OCI-LY7 (cell line): ENCODE measurements around the gene MGMT. TPM values are rescaled to one million over a fixed set of nuclear protein-coding genes. Genes with fewer than 3 reads are reported as not detected.

Experiments
- BruUV-seq: library from RNA; stranded (reverse); fragments of 400-500 nt; replicated peaks from 2 replicates; lab custom pipeline; 2021; lab: Mats Ljungman, UMichigan
- CTCF ChIA-PET: fragments of 300-600 bp; sonication (Branson Sonifier 250); formaldehyde crosslinking; loops from one replicate; lab custom pipeline; 2022; ENCODE audit warnings: antibody characterized with exemption; ENCODE audit not compliant: unreplicated experiment; lab: Charles Lee
- POLR2A ChIA-PET: fragments of 300-600 bp; sonication (Branson Sonifier 250); formaldehyde crosslinking; loops from one replicate; lab custom pipeline; 2022; ENCODE audit warnings: antibody characterized with exemption; lab: Charles Lee
- DNase-seq: peaks from one replicate; pipeline ENCODE4 v3.0.0-alpha.2; 2015; ENCODE audit warnings: low spot score
- H2AFZ ChIP-seq: fragments of 200-600 bp; sonication (generic), shearing (Covaris generic); 2 replicates; pipeline ENCODE4 v1.6.1; 2014; ENCODE audit warnings: mild to moderate bottlenecking, antibody characterized with exemption, low read length, moderate library complexity
- H3K27ac ChIP-seq: fragments of 200-600 bp; sonication (generic); 2 replicates; pipeline ENCODE4 v1.5.1; 2014; ENCODE audit warnings: mixed run types, low read depth, mild to moderate bottlenecking, moderate library complexity, low read length, inconsistent platforms; ENCODE audit not compliant: poor library complexity, severe bottlenecking
- H3K36me3 ChIP-seq: fragments of 200-600 bp; sonication (generic); 2 replicates; pipeline ENCODE4 v1.6.1; 2014; ENCODE audit warnings: mild to moderate bottlenecking, antibody characterized with exemption, low read length, moderate library complexity, mixed read lengths; ENCODE audit not compliant: insufficient read depth
- H3K4me1 ChIP-seq: fragments of 200-600 bp; sonication (generic); 2 replicates; pipeline ENCODE4 v1.5.1; 2014; ENCODE audit warnings: mild to moderate bottlenecking, low read length; ENCODE audit not compliant: insufficient read depth, poor library complexity, severe bottlenecking
- H3K4me2 ChIP-seq: fragments of 200-600 bp; sonication (generic); 2 replicates; pipeline ENCODE4 v1.6.1; 2014; ENCODE audit warnings: mild to moderate bottlenecking, low read length
- H3K4me3 ChIP-seq: fragments of 200-600 bp; sonication (generic); 2 replicates; pipeline ENCODE4 v1.5.1; 2014; ENCODE audit warnings: mild to moderate bottlenecking, low read depth, low read length; ENCODE audit not compliant: poor library complexity, severe bottlenecking
- H3K79me2 ChIP-seq: fragments of 200-600 bp; sonication (generic); 2 replicates; pipeline ENCODE4 v1.6.1; 2016; ENCODE audit warnings: low read depth, mild to moderate bottlenecking, low read length, moderate library complexity, mixed read lengths; ENCODE audit not compliant: insufficient read depth
- H3K9me2 ChIP-seq: fragments of 200-600 bp; sonication (generic); 2 replicates; pipeline ENCODE4 v1.6.1; 2016; ENCODE audit warnings: mild to moderate bottlenecking, low read length, mixed read lengths; ENCODE audit not compliant: insufficient read depth
- H3K9me3 ChIP-seq: fragments of 200-600 bp; sonication (generic); 2 replicates; pipeline ENCODE4 v1.6.1; 2014; ENCODE audit warnings: mild to moderate bottlenecking, mixed run types, low read length, mixed read lengths
- H4K20me1 ChIP-seq: fragments of 200-600 bp; sonication (generic); 2 replicates; pipeline ENCODE4 v1.6.1; 2014; ENCODE audit warnings: mild to moderate bottlenecking, antibody characterized with exemption, low read length, moderate library complexity, mixed read lengths; ENCODE audit not compliant: insufficient read depth
- EZH2phosphoT487 ChIP-seq: fragments of 200-600 bp; sonication (generic); IDR thresholded peaks from 2 replicates; pipeline ENCODE4 v1.6.1; 2018; ENCODE audit warnings: low read depth, borderline replicate concordance, mild to moderate bottlenecking, mixed run types, antibody characterized with exemption, low read length, moderate library complexity, mixed read lengths
- intact Hi-C: fragments of 100-400 bp; cut with micrococcal nuclease; formaldehyde crosslinking; loops from one replicate; pipeline ENCODE4 v1.10.0; 2022; ENCODE audit not compliant: unreplicated experiment
- total RNA-seq, 2 experiments: library from RNA; depleted of rRNA in 1 of 2; stranded (reverse); fragments of >200 nt in 1 of 2; shearing (Covaris generic) in 1 of 2; gene quantifications; 2 replicates each; pipeline ENCODE4 v1.2.3, GENCODE V29; 2014 to 2022
- TF ChIP-seq, protein P1 (sequence below): fragments of 200-600 bp; sonication (generic); conservative IDR thresholded peaks from 2 replicates; pipeline ENCODE4 v1.5.1; 2014; ENCODE audit warnings: mild to moderate bottlenecking, antibody characterized with exemption, low read length, moderate library complexity, mixed read lengths

Gene MGMT
- total RNA-seq, 2 experiments from 2014 or later: 19.7 to 25.0 TPM

- Histone ChIP-seq H3K79me2 (no peaks in the 10 kb centered on the region), H3K4me1 (no peaks in the 10 kb centered on the region), H3K9me3 (no peaks in the 10 kb centered on the region), H3K36me3 (no peaks in the 10 kb centered on the region), H3K4me2 (no peak overlapping the region), H4K20me1 (no peaks in the 10 kb centered on the region), H3K27ac (no peak overlapping the region), H2AFZ (no peak overlapping the region), H3K4me3 (no peak overlapping the region), H3K9me2 (no peaks in the 10 kb centered on the region)
- TF ChIP-seq EZH2phosphoT487: no peak
- TF ChIP-seq, protein P1, sequence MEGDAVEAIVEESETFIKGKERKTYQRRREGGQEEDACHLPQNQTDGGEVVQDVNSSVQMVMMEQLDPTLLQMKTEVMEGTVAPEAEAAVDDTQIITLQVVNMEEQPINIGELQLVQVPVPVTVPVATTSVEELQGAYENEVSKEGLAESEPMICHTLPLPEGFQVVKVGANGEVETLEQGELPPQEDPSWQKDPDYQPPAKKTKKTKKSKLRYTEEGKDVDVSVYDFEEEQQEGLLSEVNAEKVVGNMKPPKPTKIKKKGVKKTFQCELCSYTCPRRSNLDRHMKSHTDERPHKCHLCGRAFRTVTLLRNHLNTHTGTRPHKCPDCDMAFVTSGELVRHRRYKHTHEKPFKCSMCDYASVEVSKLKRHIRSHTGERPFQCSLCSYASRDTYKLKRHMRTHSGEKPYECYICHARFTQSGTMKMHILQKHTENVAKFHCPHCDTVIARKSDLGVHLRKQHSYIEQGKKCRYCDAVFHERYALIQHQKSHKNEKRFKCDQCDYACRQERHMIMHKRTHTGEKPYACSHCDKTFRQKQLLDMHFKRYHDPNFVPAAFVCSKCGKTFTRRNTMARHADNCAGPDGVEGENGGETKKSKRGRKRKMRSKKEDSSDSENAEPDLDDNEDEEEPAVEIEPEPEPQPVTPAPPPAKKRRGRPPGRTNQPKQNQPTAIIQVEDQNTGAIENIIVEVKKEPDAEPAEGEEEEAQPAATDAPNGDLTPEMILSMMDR: no peak
- DNase-seq: no peak
- intact Hi-C loops: no loop called here
- CTCF ChIA-PET: no interaction called here
- BruUV-seq: no TSS peak
- POLR2A ChIA-PET: no interaction called here
Measured at GRCh38 chr10:129764011-129764900, 297.2 kb downstream of the MGMT start.

DNA sequence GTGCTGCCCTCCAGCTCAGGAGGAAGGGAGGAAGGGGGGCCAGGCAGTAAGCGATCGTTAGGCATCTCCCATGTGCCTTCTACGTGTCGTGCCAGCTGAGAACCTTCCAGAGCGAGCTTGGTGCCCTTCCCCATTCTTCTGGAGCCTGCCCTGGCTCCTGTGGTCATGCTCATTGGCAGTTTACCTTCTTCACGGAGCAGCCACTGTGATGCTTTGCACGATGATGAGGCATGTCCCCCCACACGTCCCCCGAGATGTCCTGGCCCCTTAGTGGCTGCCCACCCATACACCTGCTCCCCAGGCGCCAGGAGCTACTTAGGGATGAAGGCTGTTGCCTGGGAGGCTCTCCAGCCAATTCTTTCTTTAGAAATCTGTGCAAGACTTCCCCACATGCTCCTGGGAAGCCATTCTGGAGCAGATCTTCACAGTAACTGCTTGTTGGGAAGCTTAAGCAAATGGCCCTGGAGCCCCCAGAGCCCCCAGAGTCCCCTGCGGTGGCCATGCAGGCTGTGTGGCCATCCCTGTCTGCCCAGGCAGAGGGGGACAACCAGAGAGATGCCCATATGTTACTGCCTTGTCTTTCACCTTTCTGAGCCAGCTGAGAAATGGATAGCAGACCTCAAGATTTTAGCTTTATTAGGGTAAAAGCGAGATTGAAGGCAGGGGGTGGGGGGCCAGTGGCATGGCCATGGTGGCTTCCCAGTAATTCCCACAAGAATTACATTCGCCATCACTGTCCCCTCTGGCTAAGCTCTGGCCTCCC is 298.0 kb downstream of the MGMT start:
- H3K79me2 ChIP-seq: no peaks in the 10 kb centered on the region
- H3K27ac ChIP-seq: no peak overlapping the region
- no peaks in the 10 kb centered on the region for H3K36me3 ChIP-seq
- no TSS peak for BruUV-seq
- no peak for DNase-seq
- TF ChIP-seq EZH2phosphoT487: no peak
- TF ChIP-seq, protein P1: no peak
- no peaks in the 10 kb centered on the region for H3K9me3 ChIP-seq
- H3K4me1 ChIP-seq: no peaks in the 10 kb centered on the region
- intact Hi-C loops: no loop called here
- CTCF ChIA-PET: no interaction called here
- POLR2A ChIA-PET: no interaction called here
- no peak overlapping the region for H2AFZ ChIP-seq
- no peak overlapping the region for H3K4me2 ChIP-seq
- no peak overlapping the region for H3K4me3 ChIP-seq
- no peaks in the 10 kb centered on the region for H4K20me1 ChIP-seq
- H3K9me2 ChIP-seq: no peaks in the 10 kb centered on the region
